Renal cortex interstitium (tissue), 11 donors: ENCODE results near the gene KCND1. TPM values are rescaled to one million over a fixed set of nuclear protein-coding genes. Genes with fewer than 3 reads are reported as not detected.

Experiments
- DNase-seq, 11 donors: peaks; one replicate each; pipeline ENCODE4 v3.0.0-alpha.2; 2013; ENCODE audit warnings: low read depth in 9 of 11, low spot score in 4 of 11; ENCODE audit errors: extremely low read depth in 1 of 11
- polyA plus RNA-seq, 3 donors: library from polyadenylated mRNA; unstranded; fragments of 120-200 nt; gene quantifications; one replicate each; pipeline ENCODE4 v1.2.1, GENCODE V29; 2013; ENCODE audit not compliant: insufficient read length in 3 of 3

KCND1 gene
- polyA plus RNA-seq, 3 donors: 2.2 to 3.2 (median 2.9) TPM

DNA sequence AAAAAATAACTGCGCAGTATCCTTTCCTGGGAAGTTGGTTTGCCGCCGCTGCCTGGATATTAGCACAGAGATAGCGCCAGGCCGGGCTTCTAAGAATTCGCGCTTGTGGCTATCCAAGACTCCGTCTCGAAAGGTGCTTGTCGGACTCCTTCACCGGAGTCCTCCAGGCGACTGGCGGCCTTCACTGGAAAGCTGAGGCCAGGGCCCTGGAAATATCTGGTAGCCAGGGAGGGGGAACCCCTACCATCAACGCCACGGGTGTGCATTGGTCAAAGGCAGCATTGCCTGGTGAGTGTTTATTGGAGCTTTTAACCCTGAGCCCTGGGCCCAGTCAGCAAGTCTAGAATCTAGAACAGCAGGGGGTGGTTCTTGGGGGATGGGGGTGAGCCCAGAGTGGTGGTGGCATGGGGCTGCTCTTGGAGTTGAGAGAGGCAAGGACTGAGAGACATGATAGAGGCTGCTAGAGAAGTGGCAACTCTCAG lies 52.2 kb downstream of the KCND1 start:
- no peak for DNase-seq

DNA sequence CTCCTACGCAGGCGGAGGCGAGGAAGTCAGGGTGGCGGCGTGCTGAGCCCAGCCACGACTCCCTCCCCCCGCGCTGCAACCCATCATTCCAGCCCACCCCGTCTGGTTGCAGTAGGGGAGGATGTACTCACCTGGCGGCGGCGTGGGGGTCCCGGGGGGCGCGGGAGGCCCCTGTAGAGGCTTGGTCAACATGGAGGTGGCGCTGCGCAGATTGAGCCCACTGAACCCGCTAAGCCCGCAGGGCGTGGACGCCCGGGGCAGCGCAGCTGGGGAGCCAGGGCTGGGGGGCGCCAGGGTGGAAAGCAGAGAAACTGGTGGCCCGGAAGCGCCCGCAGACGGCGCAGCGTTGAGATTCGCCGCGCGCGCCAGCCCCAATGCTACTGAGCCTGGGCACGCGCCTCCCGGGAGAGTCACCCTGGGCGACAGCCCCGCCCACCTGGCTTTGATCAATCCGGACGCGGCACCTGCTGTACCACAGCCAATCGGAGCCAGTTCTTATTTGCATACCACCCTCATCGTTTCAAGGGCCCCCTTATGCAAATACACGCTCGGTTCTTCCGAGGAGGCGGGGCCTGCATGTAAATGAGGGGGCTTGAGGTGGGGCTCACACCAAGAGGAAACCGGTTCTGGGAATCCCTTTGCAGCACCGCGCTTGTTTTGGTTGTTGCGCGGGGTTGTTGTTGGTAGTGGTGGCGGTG lies 52.9 kb downstream of the KCND1 start, which contains the start of gene PIM2:
PIM2 (minus strand) TSS at position 382 of the 698 bp plus-strand sequence; CDS start at position 192, 190 bp downstream.
- DNase-seq: peak in 10 of 11 donors; percentile 56 to 84 (median 74)

DNA sequence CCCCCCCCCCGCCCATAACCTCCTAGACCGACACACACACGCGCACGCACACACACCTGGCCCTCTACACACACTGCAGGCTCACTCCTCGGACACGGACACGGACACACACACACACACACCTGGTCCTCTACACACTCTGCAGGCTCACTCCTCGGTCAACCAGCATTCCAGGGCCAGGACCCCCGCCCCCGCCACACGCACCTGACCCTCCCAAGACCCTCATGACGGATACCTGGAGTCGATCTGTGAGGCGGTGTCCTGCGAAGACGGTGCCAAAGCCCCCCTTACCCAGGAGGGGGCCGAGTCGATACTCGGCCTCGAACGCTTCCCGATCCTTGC lies 53.4 kb downstream of the KCND1 start:
- DNase-seq: peak in 1 of 11 donors; percentile 2

DNA sequence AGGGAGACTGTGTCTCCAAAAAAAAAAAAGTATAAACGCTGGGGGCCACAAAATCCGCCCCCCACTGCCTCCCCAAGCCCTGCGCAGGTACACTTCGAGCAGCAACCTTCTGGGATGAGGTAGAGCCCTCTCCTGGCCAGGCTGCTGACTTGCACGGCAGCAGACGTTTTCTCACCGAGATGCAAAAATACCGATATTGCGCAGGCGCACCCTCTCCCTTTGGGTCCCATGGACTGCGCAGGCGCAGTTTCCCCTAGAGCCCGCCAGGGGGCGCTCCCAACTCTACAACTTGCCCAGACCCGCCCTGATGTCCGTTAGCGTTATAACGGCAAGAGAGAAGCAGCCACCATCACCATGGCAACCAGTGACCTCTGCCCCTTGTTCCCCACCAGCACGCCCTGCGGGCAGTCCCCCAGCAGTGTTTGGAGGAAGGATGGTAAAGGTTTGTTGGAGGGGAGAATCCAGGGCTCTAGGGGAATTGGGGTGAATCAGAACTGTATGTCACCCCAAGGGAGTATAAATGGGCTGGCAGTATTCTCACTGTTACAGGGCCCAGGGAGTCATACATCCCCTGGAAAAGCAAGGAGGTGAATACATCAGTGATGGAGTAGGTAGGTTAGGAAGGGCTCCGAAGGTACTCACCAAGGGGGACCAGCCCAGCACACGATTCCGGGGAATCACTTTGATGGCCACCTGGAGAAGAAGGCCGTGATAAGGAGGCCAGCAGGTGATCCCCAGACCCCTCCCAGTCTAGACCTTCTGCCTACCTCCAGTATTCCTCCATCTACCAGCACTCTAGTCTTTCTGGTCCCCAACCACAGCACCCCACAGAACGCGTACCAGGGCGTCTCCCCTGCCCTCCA lies 54.3 kb downstream of the KCND1 start:
- DNase-seq: peak; percentile 65 to 86 (median 77)

DNA sequence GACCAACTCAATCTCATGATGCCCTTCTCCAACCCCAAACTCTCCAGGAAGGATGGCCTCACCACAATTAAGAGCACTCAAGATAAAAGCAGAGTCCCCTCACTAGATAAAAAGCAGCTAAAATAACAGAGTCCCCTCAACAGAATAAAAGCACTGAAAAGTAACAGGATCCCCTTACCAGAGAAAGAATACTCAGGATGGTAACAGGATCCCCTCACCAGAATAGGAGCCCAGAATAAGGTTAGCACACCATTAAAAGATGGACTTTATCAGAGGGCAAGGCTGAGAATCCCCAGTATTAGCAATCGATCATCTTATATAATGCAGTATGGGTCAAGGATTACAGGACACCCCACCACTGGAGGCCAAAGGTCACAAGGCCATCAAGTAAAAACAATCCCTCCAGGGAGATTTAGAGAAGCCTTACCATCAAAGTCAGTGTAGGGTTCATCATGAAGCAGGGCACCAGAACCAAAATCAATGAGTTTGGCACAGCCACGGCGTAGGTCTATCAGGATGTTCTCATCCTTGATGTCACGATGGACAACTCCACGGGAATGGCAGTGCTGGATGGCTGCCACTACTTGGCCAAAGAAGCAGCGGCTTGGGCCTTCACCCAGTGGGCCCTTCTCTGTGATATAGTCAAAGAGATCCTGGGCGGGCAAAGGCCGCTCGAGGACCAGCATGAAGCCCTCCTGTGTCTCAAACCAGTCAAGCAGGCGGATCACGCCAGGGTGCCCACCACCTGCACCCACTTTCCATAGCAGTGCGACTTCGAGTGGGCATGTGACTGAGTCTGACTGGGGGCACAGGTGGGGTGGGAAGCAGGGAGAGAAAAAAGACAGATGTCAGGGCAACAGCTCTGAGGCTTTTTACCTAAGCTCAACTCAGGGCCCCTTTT lies 56.8 kb downstream of the KCND1 start:
- DNase-seq: no peak

DNA sequence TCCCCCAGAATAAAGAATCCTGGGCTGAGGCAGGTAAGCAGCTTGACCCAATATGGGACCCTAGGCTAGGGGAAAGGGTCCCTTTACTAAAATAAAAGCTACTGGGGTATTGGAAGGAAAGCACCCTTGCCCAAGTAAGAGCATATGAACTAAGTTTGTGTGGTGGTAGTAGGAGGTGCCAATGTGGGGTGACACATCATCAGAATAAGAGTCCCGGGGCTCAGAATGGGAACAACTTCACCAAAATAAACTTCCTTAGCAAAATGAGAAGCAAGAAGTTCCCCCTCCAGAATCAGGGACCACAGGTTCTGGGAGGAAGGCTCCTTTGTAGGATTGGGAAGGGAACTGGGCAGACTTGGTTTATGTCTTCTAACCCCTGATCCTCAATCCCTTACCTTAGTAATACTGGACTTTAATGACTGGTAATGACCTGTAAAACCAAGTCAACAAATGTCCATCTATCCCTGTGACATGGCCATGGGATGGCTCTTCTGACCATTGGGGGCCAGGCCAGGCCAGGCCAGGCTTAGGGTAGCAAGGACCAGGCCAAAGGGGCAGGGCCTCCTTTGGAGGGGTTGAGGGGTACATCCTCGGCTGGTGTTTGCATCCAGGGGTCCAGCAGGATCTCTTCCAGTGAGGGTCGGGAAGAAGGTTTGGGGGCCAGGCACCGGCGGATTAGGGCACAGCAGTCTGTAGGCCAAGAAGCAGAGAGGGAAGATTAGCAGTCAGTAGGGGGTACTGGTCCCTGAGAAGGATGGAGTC lies 57.9 kb downstream of the KCND1 start:
- DNase-seq: no peak

DNA sequence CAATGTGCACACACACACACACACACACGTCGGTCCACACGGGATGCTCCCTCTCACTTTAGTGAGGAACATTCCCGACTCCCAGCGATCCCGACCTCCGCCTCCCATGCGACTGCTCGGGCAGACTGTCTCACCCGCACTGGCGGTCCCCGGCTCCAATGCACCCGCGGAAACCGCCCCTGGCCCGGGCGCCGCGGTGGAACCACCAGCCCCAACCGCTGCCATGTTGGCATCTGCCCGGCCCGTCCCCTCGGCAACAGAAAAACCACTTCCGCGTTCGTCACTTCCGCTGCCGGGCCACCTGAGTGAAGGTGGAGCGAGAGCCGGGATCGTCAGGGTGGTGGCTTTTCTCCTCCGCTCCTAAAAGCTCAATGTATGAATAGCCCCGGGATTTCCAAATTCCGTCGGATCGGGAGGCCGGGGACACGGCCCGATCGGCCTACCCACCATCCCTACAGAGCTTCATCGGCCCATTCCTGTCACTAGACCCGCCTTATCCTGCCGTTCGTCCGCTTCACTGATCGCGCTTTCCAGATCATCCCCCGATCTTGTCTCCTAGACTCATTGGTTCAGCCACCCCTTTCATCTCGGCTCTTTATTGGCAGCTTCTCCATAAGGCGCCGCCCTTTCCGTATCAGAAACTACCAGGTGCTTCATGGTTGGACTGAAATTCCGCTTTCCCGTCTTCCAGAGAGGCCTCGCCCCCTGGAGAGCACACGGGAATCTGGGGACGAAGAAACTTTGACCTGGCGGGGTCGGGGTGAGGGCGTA lies 60.0 kb downstream of the KCND1 start, which contains the start of gene SLC35A2:
SLC35A2 (minus strand) TSS at position 235 of the 771 bp plus-strand sequence; CDS start at position 225, 10 bp downstream.
- DNase-seq: peak in 5 of 11 donors; percentile 53 to 73 (median 63)

Other genes with a start within 250 kb of the KCND1 start
- gene GLOD5, start 210.1 kb downstream of the KCND1 start, polyA plus RNA-seq: 1 to 10 TPM; 1.3 to 1.6 (median 1.4) TPM
- under 1 TPM; 0.45 to 0.76 (median 0.66) TPM for gene GATA1, start 185.3 kb downstream of the KCND1 start, polyA plus RNA-seq
- 100 to 1,000 TPM; 162 to 223 (median 184) TPM for gene HDAC6, start 169.8 kb downstream of the KCND1 start, polyA plus RNA-seq
- under 1 TPM; 0.16 to 0.18 (median 0.16) TPM for gene ERAS, start 145.3 kb downstream of the KCND1 start, polyA plus RNA-seq
- gene PCSK1N, start 136.2 kb downstream of the KCND1 start, polyA plus RNA-seq: 10 to 100 TPM in 2 of 3 donors, 1 to 10 TPM in 1; 3.9 to 28.1 (median 13.6) TPM
- 10 to 100 TPM; 33.6 to 46.5 (median 44.3) TPM for gene TIMM17B, start 74.1 kb downstream of the KCND1 start, polyA plus RNA-seq
- 10 to 100 TPM; 67.9 to 83.2 (median 78.8) TPM for gene PQBP1, start 73.9 kb downstream of the KCND1 start, polyA plus RNA-seq
- 10 to 100 TPM; 30.0 to 33.7 (median 33.6) TPM for gene SLC35A2, start 60.2 kb downstream of the KCND1 start, polyA plus RNA-seq
- 1 to 10 TPM; 5.4 to 8.6 (median 7.5) TPM for gene PIM2, start 52.8 kb downstream of the KCND1 start, polyA plus RNA-seq
- 10 to 100 TPM; 60.7 to 66.1 (median 65.5) TPM for gene OTUD5, start 14.2 kb downstream of the KCND1 start, polyA plus RNA-seq
- 10 to 100 TPM; 48.3 to 72.7 (median 51.4) TPM for gene GRIPAP1, start 30.4 kb upstream of the KCND1 start, polyA plus RNA-seq
- gene TFE3, start 71.5 kb upstream of the KCND1 start, polyA plus RNA-seq: 10 to 100 TPM; 26.1 to 39.3 (median 31.5) TPM
- 10 to 100 TPM; 10.3 to 16.1 (median 12.0) TPM for gene CCDC120, start 87.2 kb upstream of the KCND1 start, polyA plus RNA-seq
- gene PRAF2, start 102.2 kb upstream of the KCND1 start, polyA plus RNA-seq: 10 to 100 TPM; 33.6 to 41.5 (median 38.6) TPM
- 10 to 100 TPM; 54.0 to 64.7 (median 57.7) TPM for gene WDR45, start 108.0 kb upstream of the KCND1 start, polyA plus RNA-seq
- gene GPKOW, start 151.9 kb upstream of the KCND1 start, polyA plus RNA-seq: 10 to 100 TPM; 20.4 to 25.6 (median 23.9) TPM
- gene MAGIX, start 190.9 kb upstream of the KCND1 start, polyA plus RNA-seq: 1 to 10 TPM; 2.7 to 6.9 (median 5.5) TPM
- gene PLP2, start 200.1 kb upstream of the KCND1 start, polyA plus RNA-seq: 10 to 100 TPM; 27.6 to 36.7 (median 30.6) TPM
- gene PRICKLE3, start 214.5 kb upstream of the KCND1 start, polyA plus RNA-seq: 1 to 10 TPM; 2.8 to 7.1 (median 4.5) TPM
- 1 to 10 TPM; 2.4 to 2.8 (median 2.8) TPM for gene SYP, start 228.3 kb upstream of the KCND1 start, polyA plus RNA-seq